Activated T-cell treated with anti-CD3 and anti-CD28 coated beads, Interleukin-2, amount 50 U/mL, for 24 hours (primary cell): ENCODE data around the gene APCDD1L.

Source experiments
- DNase-seq: peaks from one replicate; pipeline ENCODE4 v3.0.0-alpha.2; 2020
- H3K27ac Mint-ChIP-seq: 2 replicates; pipeline ENCODE4 v1.8.0; 2020; ENCODE audit warnings: mild to moderate bottlenecking, mixed read lengths
- H3K27me3 Mint-ChIP-seq: 2 replicates; pipeline ENCODE4 v1.8.0; 2020; ENCODE audit warnings: mixed read lengths
- H3K36me3 Mint-ChIP-seq: 2 replicates; pipeline ENCODE4 v1.8.0; 2020; ENCODE audit warnings: low read depth, mixed read lengths
- H3K4me1 Mint-ChIP-seq: 2 replicates; pipeline ENCODE4 v1.8.0; 2020; ENCODE audit warnings: low read depth, mixed read lengths
- H3K4me3 Mint-ChIP-seq: 2 replicates; pipeline ENCODE4 v1.8.0; 2020; ENCODE audit warnings: mild to moderate bottlenecking, moderate library complexity, mixed read lengths
- H3K9me3 Mint-ChIP-seq: 2 replicates; pipeline ENCODE4 v1.8.0; 2020; ENCODE audit warnings: mixed read lengths

The APCDD1L gene

GRCh38 chr20:58461104-58461503, 54.1 kb downstream of the APCDD1L start:
- H3K27me3 Mint-ChIP-seq = no peaks in the 10 kb centered on the region
- no peaks in the 10 kb centered on the region for H3K9me3 Mint-ChIP-seq
- peaks cover 2% of the 10 kb centered on the region for H3K4me1 Mint-ChIP-seq
- DNase-seq = no peak
- no peak overlapping the region for H3K4me3 Mint-ChIP-seq
- peaks cover 5% of the 10 kb centered on the region for H3K36me3 Mint-ChIP-seq
- H3K27ac Mint-ChIP-seq = no peak overlapping the region

- no peak for DNase-seq
- H3K4me1 Mint-ChIP-seq = peaks cover 2% of the 10 kb centered on the region
- no peak overlapping the region for H3K4me3 Mint-ChIP-seq
- peaks cover 12% of the 10 kb centered on the region for H3K36me3 Mint-ChIP-seq
- peaks cover 2% of the 10 kb centered on the region for H3K9me3 Mint-ChIP-seq
- no peaks in the 10 kb centered on the region for H3K27me3 Mint-ChIP-seq
- no peak overlapping the region for H3K27ac Mint-ChIP-seq
These were observed 56.0 kb downstream of the APCDD1L start for GRCh38 chr20:58459058-58459750.

DNA sequence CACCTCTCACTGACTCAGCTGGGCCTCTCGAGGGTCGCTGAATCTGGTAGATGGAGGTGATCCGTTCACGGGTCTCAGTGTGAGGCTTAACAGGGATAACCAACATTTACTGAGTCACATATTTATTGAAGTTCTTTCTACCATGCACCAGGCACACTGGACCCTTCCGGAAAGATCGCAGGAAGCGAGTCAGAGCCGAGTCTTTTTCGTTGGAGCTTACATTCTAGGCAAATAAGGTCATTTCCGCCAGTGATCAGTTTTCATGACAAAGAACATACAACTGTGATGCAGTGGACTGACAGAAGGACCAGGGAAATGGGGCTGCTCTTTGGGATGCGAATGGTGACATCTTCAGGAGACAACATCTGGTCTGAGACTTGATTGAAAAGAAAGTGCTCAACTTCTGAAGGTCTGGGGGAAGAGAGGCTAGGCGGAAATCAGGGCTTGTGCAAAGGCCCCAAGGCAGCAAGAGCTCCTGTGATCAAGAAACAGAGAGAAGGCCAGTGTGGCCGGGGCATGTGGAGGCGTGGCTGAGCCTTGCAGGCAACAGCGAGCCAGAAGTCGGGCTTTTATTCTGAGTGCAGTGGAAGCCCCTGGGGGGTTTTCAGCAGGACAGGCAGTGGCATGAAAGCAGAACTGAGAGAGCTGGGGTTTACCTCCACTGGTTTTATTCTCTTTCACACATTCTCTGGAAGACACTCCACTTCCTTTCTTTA, 56.7 kb downstream of the APCDD1L start:
- no peaks in the 10 kb centered on the region for H3K27me3 Mint-ChIP-seq
- H3K4me3 Mint-ChIP-seq = no peak overlapping the region
- DNase-seq = no peak
- peaks cover 6% of the 10 kb centered on the region for H3K9me3 Mint-ChIP-seq
- H3K4me1 Mint-ChIP-seq = peaks cover 2% of the 10 kb centered on the region
- H3K36me3 Mint-ChIP-seq = peaks cover 16% of the 10 kb centered on the region
- peak overlapping the region; percentile 15 for H3K27ac Mint-ChIP-seq

- Mint-ChIP-seq H3K9me3 (peaks cover 6% of the 10 kb centered on the region), H3K4me3 (no peak overlapping the region), H3K27ac (no peak overlapping the region), H3K27me3 (no peaks in the 10 kb centered on the region), H3K4me1 (no peaks in the 10 kb centered on the region), H3K36me3 (peaks cover 22% of the 10 kb centered on the region)
- DNase-seq = no peak
These were observed 58.0 kb downstream of the APCDD1L start for GRCh38 chr20:58457083-58457695.

DNA sequence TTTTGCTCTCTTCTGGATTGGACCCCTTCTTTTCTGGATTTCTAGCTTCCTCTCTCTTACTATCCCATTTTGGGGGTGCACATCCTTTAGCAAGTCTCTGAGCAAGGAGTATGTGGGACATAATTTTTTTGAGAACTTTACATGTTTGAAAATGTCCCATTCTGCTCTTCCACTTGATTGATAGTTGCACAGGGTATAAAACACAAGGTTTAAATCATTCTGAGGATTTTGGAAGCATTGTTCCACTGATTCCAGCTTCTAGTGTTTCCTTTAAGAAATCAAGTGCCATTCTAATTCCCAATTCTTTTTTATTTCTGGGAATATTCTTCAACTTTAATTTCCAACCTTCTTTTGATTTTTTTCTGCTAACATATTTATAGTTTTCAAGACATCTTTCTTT, 60.7 kb downstream of the APCDD1L start:
- Mint-ChIP-seq H3K4me3 (no peak overlapping the region), H3K36me3 (peaks cover 47% of the 10 kb centered on the region), H3K27me3 (no peaks in the 10 kb centered on the region), H3K27ac (no peak overlapping the region), H3K4me1 (peaks cover 1% of the 10 kb centered on the region), H3K9me3 (peaks cover 6% of the 10 kb centered on the region)
- DNase-seq = no peak

DNA sequence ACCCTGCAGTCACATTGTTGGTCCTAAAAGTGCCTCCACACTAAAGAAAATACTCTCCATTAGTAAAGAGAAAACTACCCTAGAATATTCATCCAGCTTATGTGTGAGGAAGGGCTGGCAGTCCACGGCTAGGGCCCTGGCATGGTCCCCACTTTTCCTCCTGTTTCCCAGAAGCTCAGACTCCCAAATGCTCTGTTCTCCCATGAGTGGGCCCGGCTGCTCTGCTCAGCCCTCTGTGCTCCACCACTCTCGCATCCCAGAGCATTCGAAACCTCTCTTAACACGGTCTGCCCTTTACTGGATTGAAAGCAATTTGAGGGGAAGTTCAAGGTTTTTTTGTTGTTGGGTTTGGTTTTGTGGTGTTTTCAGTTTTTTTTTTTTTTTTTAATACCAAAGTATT, 61.8 kb downstream of the APCDD1L start:
- H3K27ac Mint-ChIP-seq = no peak overlapping the region
- peaks cover 6% of the 10 kb centered on the region for H3K9me3 Mint-ChIP-seq
- no peak for DNase-seq
- H3K36me3 Mint-ChIP-seq = peaks cover 57% of the 10 kb centered on the region
- no peak overlapping the region for H3K4me3 Mint-ChIP-seq
- no peaks in the 10 kb centered on the region for H3K27me3 Mint-ChIP-seq
- H3K4me1 Mint-ChIP-seq = peaks cover 1% of the 10 kb centered on the region

DNA sequence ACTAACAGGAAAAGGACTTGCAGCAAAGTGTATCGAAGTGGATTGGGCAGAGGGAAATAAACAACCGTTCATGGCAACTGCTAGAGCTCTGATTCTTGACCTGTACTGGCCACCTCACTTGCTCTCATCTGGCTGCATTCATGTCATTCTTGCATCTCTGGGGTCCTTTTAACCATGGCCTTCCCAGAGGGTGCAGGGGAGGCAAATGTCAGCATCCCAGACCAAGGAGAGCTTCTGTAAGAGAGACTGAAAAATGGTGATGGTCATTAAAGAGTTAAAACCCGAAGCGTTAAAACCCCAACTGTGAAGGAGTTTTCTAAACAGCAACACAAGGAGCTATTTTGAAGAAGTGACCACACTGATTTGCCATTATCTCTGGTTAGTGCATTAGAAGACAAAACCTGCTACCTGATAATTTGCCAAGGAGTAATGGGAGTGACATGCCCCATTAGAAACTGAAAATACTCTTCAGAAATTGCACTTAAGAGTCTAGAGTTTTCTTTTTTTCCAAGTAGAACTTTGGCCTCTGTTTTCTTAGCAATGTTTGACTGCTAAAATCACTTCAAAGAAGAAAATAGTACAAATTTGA, 62.4 kb downstream of the APCDD1L start:
- peaks cover 64% of the 10 kb centered on the region for H3K36me3 Mint-ChIP-seq
- DNase-seq = no peak
- H3K27ac Mint-ChIP-seq = peak overlapping the region; percentile 2
- H3K4me1 Mint-ChIP-seq = peaks cover 1% of the 10 kb centered on the region
- H3K27me3 Mint-ChIP-seq = no peaks in the 10 kb centered on the region
- no peak overlapping the region for H3K4me3 Mint-ChIP-seq
- peaks cover 6% of the 10 kb centered on the region for H3K9me3 Mint-ChIP-seq

DNA sequence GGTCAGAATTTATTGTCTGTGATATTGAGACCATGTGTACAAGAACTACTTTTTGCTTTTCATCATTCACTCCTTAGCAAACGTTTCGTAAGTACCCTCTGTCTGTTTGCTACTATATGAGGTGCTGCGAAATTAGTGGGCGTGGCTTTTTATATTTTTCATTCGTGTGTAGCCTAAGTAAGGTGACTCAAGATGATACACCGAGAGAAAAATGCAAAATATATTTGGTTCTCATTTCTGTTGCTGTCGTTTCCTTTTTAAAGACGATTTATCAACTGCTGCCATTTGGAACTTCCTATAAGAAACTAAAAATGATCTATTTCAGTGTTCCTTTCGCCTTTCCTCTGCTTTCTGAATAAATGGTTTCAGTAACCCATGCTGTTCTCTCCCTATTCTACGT, 64.9 kb downstream of the APCDD1L start:
- H3K4me1 Mint-ChIP-seq = peaks cover 1% of the 10 kb centered on the region
- H3K36me3 Mint-ChIP-seq = peaks cover 82% of the 10 kb centered on the region
- peaks cover 6% of the 10 kb centered on the region for H3K9me3 Mint-ChIP-seq
- H3K4me3 Mint-ChIP-seq = no peak overlapping the region
- H3K27ac Mint-ChIP-seq = no peak overlapping the region
- H3K27me3 Mint-ChIP-seq = no peaks in the 10 kb centered on the region
- no peak for DNase-seq

DNA sequence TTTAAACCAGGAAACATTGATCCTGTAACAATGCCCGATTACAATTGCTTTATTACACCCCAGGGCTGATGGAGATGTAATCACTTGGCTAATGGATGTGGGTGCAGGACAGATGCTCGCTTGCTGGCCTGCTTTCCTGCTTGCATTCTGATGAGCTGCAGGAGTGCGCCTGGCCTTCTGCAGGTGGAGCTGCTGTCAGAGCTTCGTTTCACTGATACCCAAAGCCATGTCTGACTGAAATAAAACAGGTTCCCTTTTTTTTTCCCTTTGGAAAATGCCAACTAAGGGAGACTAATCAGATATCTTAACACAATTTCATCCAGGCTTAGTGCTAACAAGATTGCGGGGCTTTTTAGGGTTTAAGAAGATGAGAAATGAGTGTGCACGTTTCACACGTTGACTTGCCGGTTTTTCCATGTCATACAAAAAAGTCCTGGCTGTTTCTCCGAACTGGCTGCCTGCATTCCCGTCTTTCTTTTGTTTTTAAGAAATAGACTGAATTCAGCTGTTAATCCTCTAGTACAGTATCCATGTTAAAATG, 65.4 kb downstream of the APCDD1L start:
- Mint-ChIP-seq H3K4me3 (no peak overlapping the region), H3K27ac (no peak overlapping the region), H3K9me3 (peaks cover 6% of the 10 kb centered on the region), H3K36me3 (peaks cover 84% of the 10 kb centered on the region), H3K4me1 (peaks cover 1% of the 10 kb centered on the region), H3K27me3 (no peaks in the 10 kb centered on the region)
- DNase-seq = no peak

DNA sequence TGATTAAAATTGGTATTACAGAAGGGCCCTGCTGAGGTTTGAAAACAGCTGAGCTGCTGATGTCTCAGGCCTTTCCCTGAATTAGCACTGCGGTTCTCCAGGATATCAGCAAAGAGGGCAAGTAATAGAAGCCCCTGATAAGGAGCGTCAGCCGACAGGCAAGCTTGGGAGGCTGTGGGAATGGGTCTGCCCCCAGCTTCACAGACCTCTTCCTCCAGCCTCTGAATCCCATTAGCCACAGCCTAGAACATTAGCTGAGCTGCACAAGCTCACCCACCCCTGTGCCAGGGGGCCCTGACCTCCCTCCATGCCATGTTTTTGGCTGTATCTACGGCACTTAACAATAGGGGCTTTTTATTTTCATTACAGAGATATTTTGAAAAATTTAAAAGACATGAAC, 66.2 kb downstream of the APCDD1L start:
- peaks cover 1% of the 10 kb centered on the region for H3K4me1 Mint-ChIP-seq
- no peak overlapping the region for H3K4me3 Mint-ChIP-seq
- no peak for DNase-seq
- H3K9me3 Mint-ChIP-seq = peaks cover 1% of the 10 kb centered on the region
- no peaks in the 10 kb centered on the region for H3K27me3 Mint-ChIP-seq
- peaks cover 86% of the 10 kb centered on the region for H3K36me3 Mint-ChIP-seq
- H3K27ac Mint-ChIP-seq = no peak overlapping the region

GRCh38 chr20:58447511-58448391, 67.4 kb downstream of the APCDD1L start:
- Mint-ChIP-seq H3K27ac (peak overlapping the region; percentile 13), H3K27me3 (no peaks in the 10 kb centered on the region), H3K4me1 (peaks cover 1% of the 10 kb centered on the region), H3K4me3 (no peak overlapping the region), H3K9me3 (no peaks in the 10 kb centered on the region), H3K36me3 (peaks cover 96% of the 10 kb centered on the region)
- DNase-seq = peak; percentile 49

GRCh38 chr20:58446960-58447265, 68.3 kb downstream of the APCDD1L start:
- Mint-ChIP-seq H3K4me3 (no peak overlapping the region), H3K27me3 (no peaks in the 10 kb centered on the region), H3K27ac (no peak overlapping the region), H3K4me1 (peaks cover 2% of the 10 kb centered on the region), H3K36me3 (peaks cover 96% of the 10 kb centered on the region), H3K9me3 (no peaks in the 10 kb centered on the region)
- DNase-seq = no peak

- H3K4me3 Mint-ChIP-seq = no peak overlapping the region
- peaks cover 7% of the 10 kb centered on the region for H3K4me1 Mint-ChIP-seq
- peak overlapping the region; percentile 36 for H3K27ac Mint-ChIP-seq
- no peaks in the 10 kb centered on the region for H3K27me3 Mint-ChIP-seq
- no peak for DNase-seq
- H3K36me3 Mint-ChIP-seq = peaks cover 96% of the 10 kb centered on the region
- no peaks in the 10 kb centered on the region for H3K9me3 Mint-ChIP-seq
These were observed 68.8 kb downstream of the APCDD1L start for GRCh38 chr20:58446264-58446959.
